OCI-LY7 (cell line): Measurements from ENCODE around the gene UGT1A7. TPM values are rescaled to one million over a fixed set of nuclear protein-coding genes. Genes with fewer than 3 reads are reported as not detected.

Experiments used
- BruUV-seq: library from RNA; stranded (reverse); fragments of 400-500 nt; replicated peaks from 2 replicates; lab custom pipeline; 2021; lab: Mats Ljungman, UMichigan
- CTCF ChIA-PET: fragments of 300-600 bp; sonication (Branson Sonifier 250); formaldehyde crosslinking; loops from one replicate; lab custom pipeline; 2022; ENCODE audit warnings: antibody characterized with exemption; ENCODE audit not compliant: unreplicated experiment; lab: Charles Lee
- POLR2A ChIA-PET: fragments of 300-600 bp; sonication (Branson Sonifier 250); formaldehyde crosslinking; loops from one replicate; lab custom pipeline; 2022; ENCODE audit warnings: antibody characterized with exemption; lab: Charles Lee
- DNase-seq: peaks from one replicate; pipeline ENCODE4 v3.0.0-alpha.2; 2015; ENCODE audit warnings: low spot score
- H2AFZ ChIP-seq: fragments of 200-600 bp; sonication (generic), shearing (Covaris generic); 2 replicates; pipeline ENCODE4 v1.6.1; 2014; ENCODE audit warnings: mild to moderate bottlenecking, antibody characterized with exemption, low read length, moderate library complexity
- H3K27ac ChIP-seq: fragments of 200-600 bp; sonication (generic); 2 replicates; pipeline ENCODE4 v1.5.1; 2014; ENCODE audit warnings: mixed run types, low read depth, mild to moderate bottlenecking, moderate library complexity, low read length, inconsistent platforms; ENCODE audit not compliant: poor library complexity, severe bottlenecking
- H3K36me3 ChIP-seq: fragments of 200-600 bp; sonication (generic); 2 replicates; pipeline ENCODE4 v1.6.1; 2014; ENCODE audit warnings: mild to moderate bottlenecking, antibody characterized with exemption, low read length, moderate library complexity, mixed read lengths; ENCODE audit not compliant: insufficient read depth
- H3K4me1 ChIP-seq: fragments of 200-600 bp; sonication (generic); 2 replicates; pipeline ENCODE4 v1.5.1; 2014; ENCODE audit warnings: mild to moderate bottlenecking, low read length; ENCODE audit not compliant: insufficient read depth, poor library complexity, severe bottlenecking
- H3K4me2 ChIP-seq: fragments of 200-600 bp; sonication (generic); 2 replicates; pipeline ENCODE4 v1.6.1; 2014; ENCODE audit warnings: mild to moderate bottlenecking, low read length
- H3K4me3 ChIP-seq: fragments of 200-600 bp; sonication (generic); 2 replicates; pipeline ENCODE4 v1.5.1; 2014; ENCODE audit warnings: mild to moderate bottlenecking, low read depth, low read length; ENCODE audit not compliant: poor library complexity, severe bottlenecking
- H3K79me2 ChIP-seq: fragments of 200-600 bp; sonication (generic); 2 replicates; pipeline ENCODE4 v1.6.1; 2016; ENCODE audit warnings: low read depth, mild to moderate bottlenecking, low read length, moderate library complexity, mixed read lengths; ENCODE audit not compliant: insufficient read depth
- H3K9me2 ChIP-seq: fragments of 200-600 bp; sonication (generic); 2 replicates; pipeline ENCODE4 v1.6.1; 2016; ENCODE audit warnings: mild to moderate bottlenecking, low read length, mixed read lengths; ENCODE audit not compliant: insufficient read depth
- H3K9me3 ChIP-seq: fragments of 200-600 bp; sonication (generic); 2 replicates; pipeline ENCODE4 v1.6.1; 2014; ENCODE audit warnings: mild to moderate bottlenecking, mixed run types, low read length, mixed read lengths
- H4K20me1 ChIP-seq: fragments of 200-600 bp; sonication (generic); 2 replicates; pipeline ENCODE4 v1.6.1; 2014; ENCODE audit warnings: mild to moderate bottlenecking, antibody characterized with exemption, low read length, moderate library complexity, mixed read lengths; ENCODE audit not compliant: insufficient read depth
- CTCF ChIP-seq: fragments of 200-600 bp; sonication (generic); conservative IDR thresholded peaks from 2 replicates; pipeline ENCODE4 v1.5.1; 2014; ENCODE audit warnings: mild to moderate bottlenecking, antibody characterized with exemption, low read length, moderate library complexity, mixed read lengths
- EZH2phosphoT487 ChIP-seq: fragments of 200-600 bp; sonication (generic); IDR thresholded peaks from 2 replicates; pipeline ENCODE4 v1.6.1; 2018; ENCODE audit warnings: low read depth, borderline replicate concordance, mild to moderate bottlenecking, mixed run types, antibody characterized with exemption, low read length, moderate library complexity, mixed read lengths
- intact Hi-C: fragments of 100-400 bp; cut with micrococcal nuclease; formaldehyde crosslinking; loops from one replicate; pipeline ENCODE4 v1.10.0; 2022; ENCODE audit not compliant: unreplicated experiment
- total RNA-seq, 2 experiments: library from RNA; depleted of rRNA in 1 of 2; stranded (reverse); fragments of >200 nt in 1 of 2; shearing (Covaris generic) in 1 of 2; gene quantifications; 2 replicates each; pipeline ENCODE4 v1.2.3, GENCODE V29; 2014 to 2022

The UGT1A7 gene
- total RNA-seq, 2 experiments from 2014 or later: not detected

DNA sequence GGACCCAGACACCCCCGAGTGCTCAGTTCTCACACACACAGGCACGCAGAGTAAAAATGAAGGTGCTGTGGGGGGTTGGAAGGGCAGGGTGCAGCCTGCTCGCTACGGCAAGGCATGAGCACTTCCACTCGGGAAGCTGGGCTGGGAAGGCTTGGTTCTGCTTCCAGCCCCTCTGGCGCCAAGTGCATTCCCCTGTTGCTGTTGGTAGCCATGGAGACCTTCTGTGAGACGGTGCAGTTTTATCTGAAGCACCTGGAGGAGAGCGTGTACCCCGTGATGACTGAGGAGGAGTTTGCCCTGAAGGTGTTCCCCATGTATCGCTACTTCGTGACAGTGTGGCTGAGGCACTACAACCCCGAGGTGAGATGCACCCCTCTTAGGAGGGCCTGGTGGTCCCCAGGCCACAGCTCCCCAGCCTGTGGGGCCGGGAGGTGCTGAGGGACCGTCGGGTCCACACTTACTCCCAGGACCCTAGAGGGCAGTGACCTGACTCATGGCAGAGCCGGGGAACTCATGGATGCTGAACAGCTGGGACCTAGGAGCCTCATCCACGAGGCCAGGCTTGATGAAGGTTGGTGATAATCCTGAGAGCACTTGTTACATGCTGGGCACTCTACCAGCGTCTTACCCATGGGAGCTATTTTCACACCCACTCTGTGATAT, 111.9 kb downstream of the UGT1A7 start:
- Histone ChIP-seq H3K9me2 (no peaks in the 10 kb centered on the region), H4K20me1 (no peaks in the 10 kb centered on the region), H3K4me3 (no peak overlapping the region), H3K79me2 (no peaks in the 10 kb centered on the region), H3K4me1 (no peaks in the 10 kb centered on the region), H3K4me2 (no peak overlapping the region), H3K36me3 (no peaks in the 10 kb centered on the region), H2AFZ (no peak overlapping the region), H3K27ac (no peak overlapping the region), H3K9me3 (no peaks in the 10 kb centered on the region)
- CTCF ChIA-PET: interaction anchor here (0.6 kb wide), 1 partner anchor 1444 kb away, joined by 3 read pairs; no protein-coding TSS in a partner anchor
- no TSS peak for BruUV-seq
- POLR2A ChIA-PET: no interaction called here
- TF ChIP-seq EZH2phosphoT487 (no peak), CTCF (no peak)
- intact Hi-C loops: no loop called here
- DNase-seq: no peak

GRCh38 chr2:233794128-233794658, 112.5 kb downstream of the UGT1A7 start:
- no peak for TF ChIP-seq CTCF
- TF ChIP-seq EZH2phosphoT487: no peak
- ChIA-PET POLR2A (no interaction called here), CTCF (interaction anchor here (0.6 kb wide), 1 partner anchor 1445 kb away, joined by 3 read pairs; no protein-coding TSS in a partner anchor)
- no peaks in the 10 kb centered on the region for H3K79me2 ChIP-seq
- no peak overlapping the region for H3K27ac ChIP-seq
- H3K9me2 ChIP-seq: no peaks in the 10 kb centered on the region
- no peaks in the 10 kb centered on the region for H3K36me3 ChIP-seq
- intact Hi-C loops: no loop called here
- no peak overlapping the region for H3K4me3 ChIP-seq
- DNase-seq: no peak
- BruUV-seq: no TSS peak
- H2AFZ ChIP-seq: no peak overlapping the region
- no peaks in the 10 kb centered on the region for H3K9me3 ChIP-seq
- H4K20me1 ChIP-seq: no peaks in the 10 kb centered on the region
- no peak overlapping the region for H3K4me2 ChIP-seq
- H3K4me1 ChIP-seq: no peaks in the 10 kb centered on the region

- no peaks in the 10 kb centered on the region for H3K9me2 ChIP-seq
- intact Hi-C loops: no loop called here
- no peak overlapping the region for H3K4me3 ChIP-seq
- no peaks in the 10 kb centered on the region for H4K20me1 ChIP-seq
- no TSS peak for BruUV-seq
- TF ChIP-seq CTCF (no peak), EZH2phosphoT487 (no peak)
- H3K36me3 ChIP-seq: no peaks in the 10 kb centered on the region
- H3K9me3 ChIP-seq: no peaks in the 10 kb centered on the region
- peaks cover under 1% of the 10 kb centered on the region for H3K4me1 ChIP-seq
- ChIA-PET CTCF (no interaction called here), POLR2A (interaction anchor here (0.6 kb wide), 1 partner anchor 125 kb away, joined by 3 read pairs; no protein-coding TSS in a partner anchor)
- no peak overlapping the region for H3K27ac ChIP-seq
- no peaks in the 10 kb centered on the region for H3K79me2 ChIP-seq
- H2AFZ ChIP-seq: no peak overlapping the region
- DNase-seq: no peak
- no peak overlapping the region for H3K4me2 ChIP-seq
Observed at GRCh38 chr2:233795735-233796171, 114.1 kb downstream of the UGT1A7 start.
